ENCODE data around the gene ALG6. TPM values are rescaled to one million over a fixed set of nuclear protein-coding genes. Genes with fewer than 3 reads are reported as not detected.
"Not testable (repeated sequence)": the region's sequence is repeated elsewhere in the genome, so short reads cannot be mapped to it uniquely, and the experiment has no call there.

ALG6 gene
- total RNA-seq, 6 donors from 2014 or later, result 1.00 to 15.7 (median 9.3) TPM

- H3K36me3 ChIP-seq, result no peaks in the 10 kb centered on the region
- WGBS, 2 donors, result 77 to 84% methylated on average over 7 of the region's 7 CpGs
- H3K4me3 ChIP-seq, result no peak overlapping the region
- H3K9me3 ChIP-seq, result peaks cover 4 to 9% (median 7%) of the 10 kb centered on the region in 4 donors
- no peak for ATAC-seq (ENCODE audit: low FRiP score in 2 of 2)
- H3K4me1 ChIP-seq, result no peaks in the 10 kb centered on the region
- no peaks in the 10 kb centered on the region for H3K27me3 ChIP-seq
- DNase-seq, result no peak
- H3K27ac ChIP-seq, result no peak overlapping the region
- TF ChIP-seq, protein P1, sequence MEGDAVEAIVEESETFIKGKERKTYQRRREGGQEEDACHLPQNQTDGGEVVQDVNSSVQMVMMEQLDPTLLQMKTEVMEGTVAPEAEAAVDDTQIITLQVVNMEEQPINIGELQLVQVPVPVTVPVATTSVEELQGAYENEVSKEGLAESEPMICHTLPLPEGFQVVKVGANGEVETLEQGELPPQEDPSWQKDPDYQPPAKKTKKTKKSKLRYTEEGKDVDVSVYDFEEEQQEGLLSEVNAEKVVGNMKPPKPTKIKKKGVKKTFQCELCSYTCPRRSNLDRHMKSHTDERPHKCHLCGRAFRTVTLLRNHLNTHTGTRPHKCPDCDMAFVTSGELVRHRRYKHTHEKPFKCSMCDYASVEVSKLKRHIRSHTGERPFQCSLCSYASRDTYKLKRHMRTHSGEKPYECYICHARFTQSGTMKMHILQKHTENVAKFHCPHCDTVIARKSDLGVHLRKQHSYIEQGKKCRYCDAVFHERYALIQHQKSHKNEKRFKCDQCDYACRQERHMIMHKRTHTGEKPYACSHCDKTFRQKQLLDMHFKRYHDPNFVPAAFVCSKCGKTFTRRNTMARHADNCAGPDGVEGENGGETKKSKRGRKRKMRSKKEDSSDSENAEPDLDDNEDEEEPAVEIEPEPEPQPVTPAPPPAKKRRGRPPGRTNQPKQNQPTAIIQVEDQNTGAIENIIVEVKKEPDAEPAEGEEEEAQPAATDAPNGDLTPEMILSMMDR (IDR thresholded peaks at IDR 0.05), result no peak
- TF ChIP-seq POLR2A (IDR thresholded peaks at IDR 0.05), result no peak
- TF ChIP-seq POLR2AphosphoS5 (IDR thresholded peaks at IDR 0.05), result no peak
- no peak for TF ChIP-seq EP300 (IDR thresholded peaks at IDR 0.05)
These were observed 98.8 kb downstream of the ALG6 start for GRCh38 chr1:63466181-63466580.

DNA sequence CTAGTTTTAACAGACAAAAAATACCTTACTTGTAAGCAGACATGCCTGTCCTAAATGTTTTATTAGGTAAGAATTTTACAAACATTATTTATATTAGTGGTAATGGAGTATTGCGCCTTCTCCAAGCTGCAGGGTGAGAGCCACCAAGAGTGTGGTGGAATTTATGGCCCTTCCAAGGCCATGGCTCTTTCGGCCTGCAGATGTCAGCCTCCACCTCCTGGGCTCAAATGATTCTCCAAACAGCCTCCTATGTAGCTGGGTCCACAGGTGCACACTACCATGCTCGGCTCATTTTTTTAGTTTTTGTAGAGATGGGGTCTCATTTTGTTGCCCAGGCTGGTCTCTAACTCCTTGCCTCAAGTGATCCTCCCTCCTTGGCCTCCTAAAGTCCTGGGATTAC is 99.3 kb downstream of the ALG6 start:
- H3K9me3 ChIP-seq, result peaks cover under 1 to 5% (median 2%) of the 10 kb centered on the region in 4 donors
- TF ChIP-seq POLR2AphosphoS5 (IDR thresholded peaks at IDR 0.05), result no peak
- no peaks in the 10 kb centered on the region for H3K36me3 ChIP-seq
- H3K4me1 ChIP-seq, result no peaks in the 10 kb centered on the region
- ATAC-seq (ENCODE audit: low FRiP score in 2 of 2) (no peak), DNase-seq (no peak)
- H3K4me3 ChIP-seq, result no peak overlapping the region
- no peak overlapping the region for H3K27ac ChIP-seq
- H3K27me3 ChIP-seq, result no peaks in the 10 kb centered on the region
- WGBS, 2 donors, result 98 to 100% methylated on average over 3 of the region's 3 CpGs

DNA sequence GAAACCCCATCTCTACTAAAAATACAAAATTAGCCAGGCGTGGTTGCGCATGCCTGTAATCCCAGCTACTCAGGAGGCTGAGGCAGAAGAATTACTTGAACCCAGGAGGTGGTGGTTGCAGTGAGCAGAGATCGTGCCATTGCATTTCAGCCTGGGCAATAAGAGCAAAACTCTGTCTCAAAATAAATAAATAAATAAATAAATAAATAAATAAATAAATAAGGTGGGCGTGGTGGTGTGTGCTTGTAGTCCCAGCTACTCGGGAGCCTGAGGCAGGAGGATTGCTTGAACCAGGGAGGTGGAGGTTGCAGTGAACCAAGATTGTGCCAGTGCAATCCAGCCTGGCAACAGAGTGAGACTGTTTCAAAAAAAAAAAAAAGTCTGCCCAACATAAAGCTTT is 101.3 kb downstream of the ALG6 start:
- H3K9me3 ChIP-seq; DNase-seq; H3K36me3 ChIP-seq; H3K27me3 ChIP-seq; ATAC-seq (ENCODE audit: low FRiP score in 2 of 2); H3K4me1 ChIP-seq; H3K4me3 ChIP-seq; H3K27ac ChIP-seq: not testable (repeated sequence)
- 97% methylated on average over 5 of the region's 5 CpGs for WGBS, 2 donors

DNA sequence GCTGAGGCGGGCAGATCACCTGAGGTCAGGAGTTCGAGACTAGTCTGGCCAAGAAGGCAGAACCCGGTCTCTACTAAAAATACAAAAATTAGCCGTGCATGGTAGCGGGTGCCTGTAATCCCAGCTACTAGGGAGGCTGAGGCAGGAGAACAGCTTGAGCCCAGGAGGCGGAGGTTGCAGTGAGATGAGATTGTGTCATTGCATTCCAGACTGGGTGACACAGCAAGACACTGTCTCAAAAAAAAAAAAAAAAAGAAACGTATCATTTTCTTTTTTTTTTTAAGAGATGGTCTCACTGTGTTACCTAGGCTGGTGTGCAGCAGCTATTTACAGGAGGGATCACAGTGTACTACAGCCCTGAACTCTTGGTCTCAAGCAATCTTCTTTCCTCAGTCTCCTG is 108.3 kb downstream of the ALG6 start:
- no peak overlapping the region for H3K4me3 ChIP-seq
- no peak for TF ChIP-seq EP300 (IDR thresholded peaks at IDR 0.05)
- no peak for TF ChIP-seq POLR2AphosphoS5 (IDR thresholded peaks at IDR 0.05)
- TF ChIP-seq, protein P1 (IDR thresholded peaks at IDR 0.05), result no peak
- TF ChIP-seq POLR2A (IDR thresholded peaks at IDR 0.05), result no peak
- ATAC-seq (ENCODE audit: low FRiP score in 2 of 2) (no peak), DNase-seq (no peak)
- no peaks in the 10 kb centered on the region for H3K36me3 ChIP-seq
- H3K9me3 ChIP-seq, result no peaks in the 10 kb centered on the region
- H3K27ac ChIP-seq, result no peak overlapping the region
- no peaks in the 10 kb centered on the region for H3K27me3 ChIP-seq
- 90 to 95% methylated on average over 7 of the region's 7 CpGs for WGBS, 2 donors
- H3K4me1 ChIP-seq, result no peaks in the 10 kb centered on the region

GRCh38 chr1:63480057-63480456 is 112.6 kb downstream of the ALG6 start:
- no peak overlapping the region for H3K4me3 ChIP-seq
- ATAC-seq (ENCODE audit: low FRiP score in 2 of 2) (no peak), DNase-seq (no peak)
- WGBS, 2 donors, result 72 to 83% methylated on average over 1 of the region's 1 CpG
- no peaks in the 10 kb centered on the region for H3K36me3 ChIP-seq
- no peaks in the 10 kb centered on the region for H3K9me3 ChIP-seq
- no peak for TF ChIP-seq POLR2AphosphoS5 (IDR thresholded peaks at IDR 0.05)
- no peak for TF ChIP-seq POLR2A (IDR thresholded peaks at IDR 0.05)
- TF ChIP-seq, protein P1 (IDR thresholded peaks at IDR 0.05), result no peak
- TF ChIP-seq EP300 (IDR thresholded peaks at IDR 0.05), result no peak
- no peak overlapping the region for H3K27ac ChIP-seq
- no peaks in the 10 kb centered on the region for H3K4me1 ChIP-seq
- no peaks in the 10 kb centered on the region for H3K27me3 ChIP-seq

GRCh38 chr1:63486629-63487028 is 119.2 kb downstream of the ALG6 start:
- ATAC-seq (ENCODE audit: low FRiP score in 2 of 2) (no peak), DNase-seq (no peak)
- Histone ChIP-seq H3K4me3 (no peak overlapping the region), H3K9me3 (no peaks in the 10 kb centered on the region), H3K27me3 (no peaks in the 10 kb centered on the region), H3K27ac (no peak overlapping the region), H3K4me1 (no peaks in the 10 kb centered on the region), H3K36me3 (no peaks in the 10 kb centered on the region)
- TF ChIP-seq EP300 (IDR thresholded peaks at IDR 0.05), result no peak
- no peak for TF ChIP-seq POLR2A (IDR thresholded peaks at IDR 0.05)
- TF ChIP-seq, protein P1 (IDR thresholded peaks at IDR 0.05), result no peak
- TF ChIP-seq POLR2AphosphoS5 (IDR thresholded peaks at IDR 0.05), result no peak
- WGBS, 2 donors, result 71 to 78% methylated on average over 1 of the region's 1 CpG
